ENCODE data around the gene HERPUD1. TPM values are rescaled to one million over a fixed set of nuclear protein-coding genes. Genes with fewer than 3 reads are reported as not detected.

Gene HERPUD1
- total RNA-seq, 1 donor from 2014 or later = 32.9 TPM

GRCh38 chr16:56916571-56917403, 15.2 kb upstream of the HERPUD1 start:
- no peak for TF ChIP-seq CTCF (conservative IDR thresholded peaks at IDR 0.05)
- peaks cover 17% of the 10 kb centered on the region for H3K4me1 Mint-ChIP-seq
- no peaks in the 10 kb centered on the region for H3K36me3 Mint-ChIP-seq (ENCODE audit: low read depth)
- peaks cover 15% of the 10 kb centered on the region for H3K27me3 Mint-ChIP-seq (ENCODE audit: low read depth)
- H3K4me3 Mint-ChIP-seq = no peak overlapping the region
- H3K27ac Mint-ChIP-seq (ENCODE audit: unreplicated experiment) = no peak overlapping the region
- no peak for DNase-seq (ENCODE audit: low read depth, low spot score)
- H3K9me3 Mint-ChIP-seq = no peaks in the 10 kb centered on the region

- Mint-ChIP-seq H3K27ac (ENCODE audit: unreplicated experiment) (peak overlapping the region; percentile 57), H3K4me1 (peaks cover 4% of the 10 kb centered on the region), H3K9me3 (no peaks in the 10 kb centered on the region), H3K4me3 (no peak overlapping the region), H3K36me3 (ENCODE audit: low read depth) (no peaks in the 10 kb centered on the region), H3K27me3 (ENCODE audit: low read depth) (peaks cover 15% of the 10 kb centered on the region)
- TF ChIP-seq CTCF (conservative IDR thresholded peaks at IDR 0.05) = no peak
- no peak for DNase-seq (ENCODE audit: low read depth, low spot score)
These were observed 13.4 kb upstream of the HERPUD1 start for GRCh38 chr16:56918467-56919012.

GRCh38 chr16:56919099-56919800, 12.7 kb upstream of the HERPUD1 start:
- peaks cover 15% of the 10 kb centered on the region for H3K27me3 Mint-ChIP-seq (ENCODE audit: low read depth)

GRCh38 chr16:56921571-56921970, 10.4 kb upstream of the HERPUD1 start:
- Mint-ChIP-seq H3K4me3 (no peak overlapping the region), H3K36me3 (ENCODE audit: low read depth) (no peaks in the 10 kb centered on the region), H3K27me3 (ENCODE audit: low read depth) (peaks cover 15% of the 10 kb centered on the region), H3K9me3 (no peaks in the 10 kb centered on the region), H3K27ac (ENCODE audit: unreplicated experiment) (peak overlapping the region; percentile 8), H3K4me1 (no peaks in the 10 kb centered on the region)
- no peak for DNase-seq (ENCODE audit: low read depth, low spot score)
- TF ChIP-seq CTCF (conservative IDR thresholded peaks at IDR 0.05) = no peak

More at GRCh38 chr16:56919099-56919800, 12.7 kb upstream of the HERPUD1 start:
- no peak for TF ChIP-seq CTCF (conservative IDR thresholded peaks at IDR 0.05)
- peaks cover 4% of the 10 kb centered on the region for H3K4me1 Mint-ChIP-seq
- no peaks in the 10 kb centered on the region for H3K36me3 Mint-ChIP-seq (ENCODE audit: low read depth)
- H3K27ac Mint-ChIP-seq (ENCODE audit: unreplicated experiment) = no peak overlapping the region
- H3K9me3 Mint-ChIP-seq = no peaks in the 10 kb centered on the region
- DNase-seq (ENCODE audit: low read depth, low spot score) = no peak
- no peak overlapping the region for H3K4me3 Mint-ChIP-seq

- Mint-ChIP-seq H3K4me3 (no peak overlapping the region), H3K4me1 (no peaks in the 10 kb centered on the region), H3K27me3 (ENCODE audit: low read depth) (peaks cover 7% of the 10 kb centered on the region), H3K36me3 (ENCODE audit: low read depth) (no peaks in the 10 kb centered on the region), H3K9me3 (no peaks in the 10 kb centered on the region), H3K27ac (ENCODE audit: unreplicated experiment) (no peak overlapping the region)
- no peak for DNase-seq (ENCODE audit: low read depth, low spot score)
- TF ChIP-seq CTCF (conservative IDR thresholded peaks at IDR 0.05) = no peak
These were observed 8.4 kb upstream of the HERPUD1 start for GRCh38 chr16:56923481-56924091.
